CD4-positive, alpha-beta T cell treated with Interleukin-1 beta for 1 hour (primary cell): ENCODE measurements around the gene TDRD6.
A peak's percentile ranks its signal among the peaks of the same experiment; 100 is the strongest.

Experiments
- DNase-seq, 2 donors: peaks; one replicate each; pipeline ENCODE4 v3.0.0-alpha.2; 2020 to 2022

TDRD6 gene

DNA sequence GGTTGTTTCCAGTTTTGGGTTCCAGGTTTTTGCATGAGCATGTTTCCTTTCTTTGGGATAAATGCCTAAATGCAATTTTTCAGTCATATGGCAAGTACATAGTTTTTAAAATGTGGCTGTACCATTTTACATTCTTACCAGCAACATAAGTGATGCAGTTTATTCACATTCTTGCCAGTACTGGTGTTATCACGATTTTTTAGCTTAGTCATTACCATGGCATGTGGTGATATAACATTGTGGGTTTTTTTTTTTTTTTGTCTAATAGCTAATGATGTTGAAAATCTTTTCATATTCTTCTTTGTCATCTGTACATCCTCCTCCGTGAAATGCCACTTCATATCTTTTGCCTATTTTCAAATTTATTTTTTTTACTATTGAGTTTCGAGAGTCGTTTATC, 2.9 kb upstream of the TDRD6 start:
- no peak for DNase-seq

GRCh38 chr6:46688117-46688965, 656 bp downstream of the TDRD6 start:
- no peak for DNase-seq

DNA sequence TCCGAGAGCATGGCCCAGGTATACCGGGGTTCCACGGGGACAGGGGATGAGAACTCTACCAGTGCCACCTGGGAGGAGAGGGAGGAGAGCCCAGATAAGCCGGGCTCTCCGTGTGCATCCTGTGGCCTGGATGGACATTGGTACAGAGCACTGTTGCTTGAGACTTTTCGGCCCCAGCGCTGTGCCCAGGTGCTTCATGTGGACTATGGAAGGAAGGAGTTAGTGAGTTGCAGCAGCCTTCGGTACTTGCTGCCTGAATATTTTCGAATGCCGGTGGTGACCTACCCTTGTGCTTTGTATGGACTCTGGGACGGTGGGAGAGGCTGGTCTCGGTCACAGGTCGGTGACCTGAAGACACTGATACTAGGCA, 1.3 kb downstream of the TDRD6 start:
- DNase-seq, result no peak

DNA sequence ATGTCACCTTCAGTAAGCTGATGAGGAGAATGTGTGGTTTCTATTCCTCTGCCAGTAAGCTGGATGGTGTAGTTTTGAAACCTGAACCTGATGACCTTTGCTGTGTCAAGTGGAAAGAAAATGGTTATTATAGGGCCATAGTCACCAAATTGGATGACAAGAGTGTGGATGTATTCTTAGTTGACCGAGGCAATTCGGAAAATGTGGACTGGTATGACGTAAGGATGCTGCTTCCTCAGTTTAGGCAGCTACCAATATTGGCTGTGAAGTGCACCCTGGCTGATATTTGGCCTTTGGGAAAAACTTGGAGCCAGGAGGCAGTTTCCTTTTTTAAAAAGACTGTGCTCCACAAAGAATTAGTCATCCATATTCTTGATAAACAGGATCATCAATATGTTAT, 2.0 kb downstream of the TDRD6 start:
- no peak for DNase-seq

DNA sequence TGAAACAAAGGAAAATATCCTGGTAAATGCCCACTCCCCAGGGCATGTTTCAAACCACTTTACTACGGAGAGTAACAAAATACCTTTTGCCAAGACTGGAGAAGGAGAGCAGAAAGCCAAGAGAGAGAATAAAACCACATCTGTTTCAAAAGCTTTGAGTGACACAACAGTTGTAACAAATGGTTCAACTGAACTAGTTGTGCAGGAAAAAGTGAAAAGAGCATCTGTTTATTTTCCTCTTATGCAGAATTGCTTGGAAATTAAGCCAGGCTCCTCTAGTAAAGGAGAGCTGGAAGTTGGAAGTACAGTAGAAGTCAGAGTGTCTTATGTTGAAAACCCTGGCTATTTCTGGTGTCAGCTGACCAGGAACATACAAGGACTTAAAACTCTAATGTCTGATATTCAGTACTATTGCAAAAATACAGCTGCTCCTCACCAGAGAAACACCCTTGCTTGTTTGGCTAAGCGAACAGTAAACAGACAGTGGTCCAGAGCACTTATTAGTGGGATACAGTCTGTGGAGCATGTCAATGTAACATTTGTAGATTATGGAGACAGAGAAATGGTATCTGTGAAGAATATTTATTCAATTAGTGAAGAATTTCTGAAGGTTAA, 2.6 kb downstream of the TDRD6 start:
- DNase-seq, result no peak

DNA sequence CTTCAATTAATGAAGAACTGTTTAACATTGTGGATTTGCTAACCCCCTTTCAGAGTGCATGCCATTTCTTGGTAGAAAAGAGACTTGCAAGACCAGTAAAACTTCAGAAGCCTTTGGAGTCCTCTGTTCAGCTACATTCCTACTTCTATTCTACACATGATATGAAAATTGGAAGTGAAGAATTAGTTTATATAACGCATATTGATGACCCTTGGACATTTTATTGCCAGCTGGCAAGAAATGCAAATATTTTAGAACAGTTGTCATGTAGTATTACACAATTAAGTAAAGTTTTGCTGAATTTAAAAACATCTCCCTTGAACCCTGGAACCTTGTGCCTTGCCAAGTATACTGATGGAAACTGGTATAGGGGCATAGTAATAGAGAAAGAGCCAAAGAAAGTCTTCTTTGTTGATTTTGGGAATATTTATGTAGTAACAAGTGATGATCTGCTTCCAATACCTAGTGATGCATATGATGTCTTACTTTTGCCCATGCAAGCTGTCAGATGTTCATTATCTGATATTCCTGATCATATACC, 3.3 kb downstream of the TDRD6 start:
- DNase-seq, result no peak

DNA sequence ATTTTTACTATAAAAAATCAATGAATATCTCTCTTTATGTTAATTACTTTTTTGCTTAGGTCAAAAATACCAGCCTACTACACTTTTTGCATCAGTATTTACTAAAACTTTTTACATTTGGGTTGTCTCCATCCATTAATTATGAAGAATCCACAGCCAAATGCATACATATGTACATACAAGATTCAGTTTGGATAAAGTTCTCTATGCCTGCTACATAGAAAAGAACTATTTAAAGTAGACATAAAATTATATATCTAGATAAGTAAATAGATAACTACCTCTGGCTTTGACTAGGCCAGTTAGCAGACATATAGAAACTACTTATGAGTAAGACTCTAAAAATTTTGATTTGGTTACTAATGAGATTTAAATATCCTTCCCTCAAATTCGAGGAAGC, 12.3 kb downstream of the TDRD6 start:
- no peak for DNase-seq

DNA sequence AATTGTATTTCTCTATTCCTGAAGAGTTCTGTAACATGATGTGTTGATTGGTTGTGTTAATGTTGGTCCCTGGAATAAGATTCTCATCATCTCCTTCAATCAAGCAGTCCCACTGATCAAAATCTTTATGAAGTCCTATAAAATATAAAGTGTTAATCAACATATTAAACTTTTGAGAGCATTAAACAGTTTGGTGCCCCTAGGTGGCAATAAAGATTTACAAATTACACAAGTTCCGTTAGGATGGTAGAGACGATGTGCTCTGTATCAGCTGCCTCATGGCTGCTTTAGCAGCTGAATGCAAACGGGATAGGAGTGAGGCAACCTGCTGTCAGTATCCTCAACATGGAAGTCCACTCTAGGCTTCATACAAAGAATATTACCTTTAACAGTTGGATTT, 16.9 kb downstream of the TDRD6 start:
- peak in 1 of 2 donors; percentile 21 for DNase-seq

GRCh38 chr6:46706464-46706863, 18.8 kb downstream of the TDRD6 start:
- DNase-seq, result no peak

- DNase-seq, result no peak
Observed at GRCh38 chr6:46711491-46711890, 23.8 kb downstream of the TDRD6 start.

DNA sequence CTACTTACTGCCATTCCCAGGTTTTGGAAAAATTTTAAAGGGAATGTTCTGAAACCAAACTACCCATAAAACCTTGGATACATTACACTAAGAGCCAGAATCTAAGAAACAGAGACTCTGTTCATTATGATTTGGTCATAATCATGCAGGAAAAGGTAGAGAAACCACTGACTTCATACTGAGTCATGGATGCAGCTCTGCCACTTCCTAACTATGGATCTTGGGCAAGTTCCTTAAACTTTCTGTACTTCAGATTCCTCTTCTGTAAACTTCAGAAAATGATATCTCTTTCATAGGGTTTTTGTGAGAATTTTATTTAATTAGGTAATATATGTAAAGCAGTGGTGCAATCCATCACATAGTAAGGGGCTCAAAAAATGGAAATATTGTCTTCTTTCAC, 27.5 kb downstream of the TDRD6 start:
- DNase-seq, result peak in 1 of 2 donors; percentile 7

- no peak for DNase-seq
Observed at GRCh38 chr6:46719099-46719498, 31.4 kb downstream of the TDRD6 start.

DNA sequence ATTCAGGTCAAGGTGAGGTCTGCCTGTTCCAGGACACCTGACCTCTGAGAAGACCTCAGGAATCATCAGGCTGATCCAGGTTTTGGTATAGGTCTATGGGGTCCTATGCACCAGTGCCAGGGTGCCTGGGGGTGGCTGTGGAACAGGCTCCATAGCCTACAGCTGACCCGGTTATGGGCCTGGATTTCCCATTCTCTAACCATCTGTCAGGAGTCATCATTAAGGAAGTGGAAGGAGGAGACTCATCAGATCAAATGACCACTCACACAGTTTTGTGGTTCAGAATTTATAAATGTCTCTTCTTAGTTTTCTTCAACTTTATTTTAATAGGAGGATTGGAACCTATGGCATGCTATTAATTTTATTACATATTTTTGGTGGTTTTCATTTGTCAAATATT, 32.7 kb downstream of the TDRD6 start:
- no peak for DNase-seq

DNA sequence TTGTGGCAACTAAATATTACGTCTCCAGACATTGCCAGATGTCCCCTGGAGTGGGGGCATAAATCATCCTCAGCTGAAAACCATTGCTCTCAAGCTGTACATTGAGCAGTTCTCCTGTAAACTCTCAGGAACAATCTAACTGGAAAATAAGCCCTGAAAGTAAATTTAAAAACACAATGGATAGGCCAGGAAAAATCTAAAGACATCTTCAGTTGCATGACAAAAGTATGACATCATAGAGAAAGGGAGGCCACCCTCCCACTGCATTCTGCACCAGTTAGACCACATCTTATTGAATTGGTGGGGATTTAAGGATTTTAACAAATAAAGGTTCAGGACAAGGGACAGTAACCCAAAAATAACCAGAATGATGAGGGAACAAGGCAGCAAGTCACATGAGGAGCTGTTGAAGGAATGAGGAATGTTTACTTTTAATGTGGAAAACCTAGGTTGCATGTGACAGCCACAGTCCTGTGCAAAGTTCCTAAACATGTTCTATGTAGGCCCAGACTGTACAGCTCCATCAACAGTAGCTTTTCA, 42.2 kb downstream of the TDRD6 start:
- no peak for DNase-seq

DNA sequence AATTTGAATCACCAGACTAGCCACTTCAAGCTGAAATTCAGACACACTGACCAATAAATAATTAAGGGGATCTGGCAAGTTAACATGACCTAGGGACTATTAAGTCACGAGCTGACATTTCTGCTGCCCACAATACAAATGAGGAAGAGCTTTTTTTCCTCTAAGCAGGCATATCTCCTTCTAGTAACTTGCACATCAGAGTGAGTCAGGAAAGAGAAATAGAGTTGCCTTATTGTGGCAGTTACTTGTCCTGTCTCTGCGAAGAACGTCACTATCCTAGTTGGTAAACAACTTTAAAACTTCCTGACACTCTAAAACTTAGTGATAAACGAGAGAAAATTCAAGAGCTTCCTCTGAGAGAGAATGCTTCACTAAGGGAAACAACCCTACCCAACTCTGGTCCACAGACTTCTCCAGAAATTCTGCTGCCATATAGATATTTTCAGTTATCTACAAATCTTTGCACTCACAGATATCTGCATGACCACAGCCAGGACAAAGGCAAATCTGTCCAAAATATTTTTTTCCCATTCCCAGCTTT, 43.3 kb downstream of the TDRD6 start:
- peak in 1 of 2 donors; percentile 1 for DNase-seq

- DNase-seq, result no peak
Observed at GRCh38 chr6:46733341-46733801, 45.7 kb downstream of the TDRD6 start.

DNA sequence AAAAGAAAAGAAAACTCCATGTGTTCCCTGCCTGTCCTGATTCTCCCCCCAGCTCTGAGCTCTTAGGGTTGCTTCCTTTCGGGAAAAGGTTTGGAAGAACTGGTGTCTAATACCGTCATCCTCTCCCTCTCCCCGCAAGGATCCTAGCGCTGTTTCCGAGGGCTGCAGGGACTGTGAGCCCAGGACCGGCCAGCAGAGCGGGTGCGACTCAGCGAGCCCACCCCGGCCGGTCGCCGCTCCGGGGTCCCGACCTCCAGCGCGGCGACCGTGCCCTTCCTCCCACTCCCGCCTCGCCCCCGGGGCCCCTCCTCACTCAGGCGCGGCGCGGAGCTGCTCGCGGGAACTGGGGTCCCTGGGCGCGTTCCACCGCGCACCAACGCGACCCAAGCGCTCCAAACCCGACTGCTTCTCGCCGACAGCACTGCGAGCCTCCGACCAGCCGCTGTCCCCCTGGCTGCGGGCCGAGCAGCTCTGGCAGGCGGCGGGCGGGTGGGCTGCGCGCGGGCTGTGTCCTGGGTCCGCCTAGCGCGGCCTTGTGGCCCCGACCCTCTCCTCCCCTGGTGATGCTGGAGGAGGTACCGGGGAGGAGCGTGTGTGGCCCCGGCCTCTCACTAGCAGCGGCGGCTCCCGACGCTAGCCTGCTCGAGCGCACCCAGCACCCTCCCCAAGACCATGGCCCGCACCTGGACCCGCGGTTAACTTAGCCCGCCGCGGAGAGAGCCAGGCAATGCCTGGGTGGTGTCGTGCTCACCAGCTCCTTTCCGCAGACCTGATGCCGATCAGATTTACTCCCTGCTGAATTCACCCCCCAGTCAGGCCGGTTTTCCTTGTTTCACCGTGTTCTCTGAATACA, 47.4 kb downstream of the TDRD6 start, which contains the start of gene PLA2G7:
Gene PLA2G7, minus strand, starts transcription at position 509 of the 853 bp plus-strand sequence. CDS start 12,484 bp downstream, outside the sequence.
- peak in 1 of 2 donors; percentile 2 for DNase-seq

- DNase-seq, result no peak
Observed at GRCh38 chr6:46735720-46736031, 48.0 kb downstream of the TDRD6 start.

DNA sequence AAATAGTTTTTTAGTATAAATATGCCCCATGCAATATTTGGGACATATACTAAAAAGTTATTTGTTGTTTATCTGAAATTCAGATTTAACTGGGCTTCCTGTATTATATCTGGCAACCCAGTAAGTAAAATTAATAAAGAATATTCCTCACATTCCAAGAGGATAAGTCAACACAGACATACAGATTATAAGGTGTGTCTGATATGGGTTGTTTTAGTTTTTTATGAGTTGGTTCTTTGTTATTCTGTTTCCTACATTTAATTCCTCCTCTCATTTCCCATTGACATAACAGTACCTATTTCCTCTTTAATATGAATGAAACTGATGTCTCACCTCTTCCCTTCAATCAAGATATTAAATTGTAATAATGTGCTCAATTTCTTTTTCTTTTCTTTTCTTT, 49.2 kb downstream of the TDRD6 start:
- no peak for DNase-seq

DNA sequence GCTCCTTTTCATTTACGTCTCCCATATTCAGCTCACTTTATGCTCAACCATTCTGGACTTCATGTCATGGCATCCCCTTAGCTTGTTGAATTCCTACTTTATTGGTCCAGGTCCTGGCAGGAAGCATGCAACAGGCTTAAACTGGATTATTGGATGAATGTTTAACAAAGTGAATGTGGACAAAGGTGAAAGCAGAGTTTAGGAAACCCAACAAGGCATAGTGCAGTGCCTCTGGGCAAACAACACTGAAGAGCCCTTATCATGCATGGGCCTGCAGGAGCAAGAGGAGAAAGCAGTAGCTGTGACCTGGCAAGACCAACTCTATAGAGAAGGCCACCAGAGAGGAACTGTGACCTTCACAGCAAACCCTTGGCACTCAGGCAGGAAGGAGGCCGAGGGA, 53.8 kb downstream of the TDRD6 start:
- no peak for DNase-seq

GRCh38 chr6:46741910-46742309, 54.2 kb downstream of the TDRD6 start:
- no peak for DNase-seq

DNA sequence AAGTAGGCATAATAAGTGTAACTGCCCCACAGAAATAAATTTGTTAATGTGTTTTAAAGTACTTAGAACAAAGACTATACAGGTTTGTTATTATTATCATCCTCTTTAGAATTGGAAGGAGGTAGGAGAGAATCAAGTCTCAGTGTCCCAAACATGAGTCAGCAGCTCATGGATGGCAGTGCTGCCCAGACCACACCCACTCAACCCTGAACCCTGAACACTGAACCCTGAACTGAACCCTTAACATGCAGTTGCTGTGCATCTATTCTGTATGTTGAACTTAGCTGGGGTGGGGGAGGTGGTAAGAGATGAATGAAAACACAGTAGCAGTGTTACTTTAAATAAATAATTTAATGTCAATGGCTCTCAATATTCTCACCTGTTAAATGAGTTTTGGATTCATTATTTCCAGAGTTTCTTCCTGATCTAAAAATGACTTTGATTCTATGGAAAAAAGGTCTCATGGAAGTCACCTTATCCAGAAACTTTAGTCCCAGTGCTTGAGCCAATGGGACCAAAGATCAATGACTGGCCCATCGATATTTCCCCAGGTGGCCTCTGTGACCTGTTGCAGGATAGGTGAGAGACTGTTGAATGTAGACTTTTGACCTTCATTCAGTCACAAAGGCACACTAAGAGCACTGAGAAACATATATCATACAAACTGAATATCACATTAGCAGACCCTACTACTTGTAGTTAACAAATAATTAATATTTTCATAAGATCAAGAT, 55.9 kb downstream of the TDRD6 start:
- DNase-seq, result no peak
